GM21515 (cell line): Measurements from ENCODE around the gene EFNB2.
A peak's percentile ranks its signal among the peaks of the same experiment; 100 is the strongest.

Source experiments
- ATAC-seq: cut with Tn5 transposase; IDR thresholded peaks from one replicate; pipeline ENCODE4 v1.9.1; 2021; ENCODE audit not compliant: unreplicated experiment

Gene EFNB2

GRCh38 chr13:106487129-106487528, 48.3 kb downstream of the EFNB2 start:
- ATAC-seq = no peak

DNA sequence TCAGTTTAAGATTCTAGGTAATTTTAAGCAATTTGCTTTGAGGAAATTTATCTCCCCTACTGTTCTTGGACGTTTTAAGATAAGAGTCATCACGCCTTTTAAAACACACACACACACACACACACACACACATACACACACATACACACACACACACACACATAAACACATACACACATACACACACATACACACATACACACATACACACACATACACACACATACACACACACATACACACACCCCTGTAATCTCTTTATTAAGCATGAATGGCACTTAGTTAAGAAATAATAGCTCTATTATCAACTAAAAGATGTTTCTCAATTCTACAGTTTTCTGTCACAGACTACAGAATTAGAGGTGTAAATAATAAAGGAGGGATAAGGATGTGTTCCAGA, 49.2 kb downstream of the EFNB2 start:
- no peak for ATAC-seq

DNA sequence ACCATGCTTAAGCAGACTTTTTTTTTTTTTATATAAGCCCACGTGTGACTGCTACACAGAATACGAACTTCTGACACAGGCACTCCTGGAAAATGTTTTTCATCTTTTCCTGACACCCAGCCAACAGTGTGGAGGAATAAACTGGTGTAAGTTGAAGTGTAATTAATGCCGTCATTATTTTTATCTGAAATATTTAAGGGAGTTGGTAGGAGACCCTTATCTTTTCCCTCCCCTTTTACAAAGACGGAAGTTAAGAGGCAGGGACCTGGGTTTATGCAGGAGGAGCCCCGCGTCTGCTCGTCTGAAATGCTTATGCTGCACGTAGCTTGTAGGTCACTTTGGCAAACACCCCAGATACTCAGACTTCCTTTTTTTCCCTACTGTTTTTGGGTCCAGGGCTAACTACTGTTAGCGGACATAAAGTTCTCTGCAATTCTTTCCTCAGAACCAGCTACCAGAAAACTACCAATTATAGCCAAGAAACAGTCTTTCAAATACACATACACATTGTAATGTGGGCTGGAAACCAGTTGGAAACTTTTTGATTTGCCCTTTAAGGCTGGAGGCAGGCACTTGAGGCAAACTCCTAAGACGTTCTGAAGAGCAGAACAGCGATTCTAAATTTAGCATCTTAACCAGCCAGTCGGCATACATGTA, 50.8 kb downstream of the EFNB2 start:
- ATAC-seq = no peak

GRCh38 chr13:106484084-106484483, 51.4 kb downstream of the EFNB2 start:
- ATAC-seq = no peak

GRCh38 chr13:106481919-106482318, 53.5 kb downstream of the EFNB2 start:
- ATAC-seq = no peak

- ATAC-seq = no peak
Observed at GRCh38 chr13:106480351-106480910, 55.0 kb downstream of the EFNB2 start.

DNA sequence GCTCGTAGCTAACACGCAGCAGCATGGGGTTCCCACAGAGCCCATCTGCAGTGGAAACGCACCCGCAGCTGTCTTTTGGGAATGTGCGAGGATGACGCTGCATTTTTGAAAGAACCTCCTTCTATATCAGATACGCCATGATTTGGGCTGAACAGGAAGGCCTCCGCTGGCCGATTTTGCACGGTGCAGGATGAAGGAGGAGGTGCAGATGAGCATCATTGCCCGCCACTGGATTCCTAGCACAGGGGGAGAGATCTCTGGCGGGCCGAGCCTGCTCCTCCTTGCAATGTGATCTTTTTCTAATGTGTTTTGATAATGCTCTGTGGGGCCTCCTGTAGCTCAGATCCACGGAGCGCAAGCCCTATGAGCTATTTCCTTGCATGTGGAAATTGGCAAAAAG, 55.5 kb downstream of the EFNB2 start:
- no peak for ATAC-seq

- no peak for ATAC-seq
Observed at GRCh38 chr13:106478116-106478515, 57.3 kb downstream of the EFNB2 start.

- no peak for ATAC-seq
Observed at GRCh38 chr13:106477303-106477702, 58.2 kb downstream of the EFNB2 start.

DNA sequence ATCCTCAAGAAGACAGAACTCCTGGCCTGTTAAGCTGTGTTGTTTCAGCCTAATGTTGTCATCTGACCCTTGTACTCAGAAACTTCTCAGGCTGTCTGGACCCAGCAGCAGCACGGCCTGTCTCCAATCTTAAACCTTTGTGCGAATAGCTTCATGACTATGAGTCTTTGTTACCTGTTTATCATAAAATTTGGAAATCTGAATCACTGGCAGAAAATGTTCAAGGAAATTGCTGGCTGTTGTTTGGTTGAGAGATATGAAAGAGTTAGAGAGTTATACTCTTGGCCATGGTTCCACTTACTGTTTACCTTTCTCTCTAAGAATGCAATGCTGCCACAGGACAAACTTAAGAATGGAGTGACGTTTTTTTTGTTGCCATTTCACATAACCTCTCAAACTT, 59.6 kb downstream of the EFNB2 start:
- no peak for ATAC-seq

GRCh38 chr13:106474912-106475311, 60.5 kb downstream of the EFNB2 start:
- ATAC-seq = no peak

DNA sequence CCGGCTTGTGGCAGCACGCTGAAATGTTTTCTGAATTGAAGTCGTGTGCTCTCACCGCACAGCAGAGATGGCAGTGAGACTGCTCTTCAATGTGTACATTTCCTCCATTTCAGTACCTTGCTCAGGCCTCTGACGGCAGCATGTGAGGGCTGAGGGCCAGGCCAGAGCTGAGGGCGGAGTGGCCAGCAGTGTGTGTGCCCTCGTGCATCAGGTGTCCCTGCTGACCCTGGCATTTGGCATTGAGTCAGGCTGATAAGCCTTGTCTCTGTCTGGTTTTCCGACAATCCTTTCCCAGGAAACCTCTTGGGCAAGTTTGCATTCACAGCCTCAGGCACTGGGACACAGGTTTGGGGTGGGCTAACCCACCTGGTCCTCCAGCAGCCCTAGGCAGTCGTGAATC, 62.3 kb downstream of the EFNB2 start:
- no peak for ATAC-seq

DNA sequence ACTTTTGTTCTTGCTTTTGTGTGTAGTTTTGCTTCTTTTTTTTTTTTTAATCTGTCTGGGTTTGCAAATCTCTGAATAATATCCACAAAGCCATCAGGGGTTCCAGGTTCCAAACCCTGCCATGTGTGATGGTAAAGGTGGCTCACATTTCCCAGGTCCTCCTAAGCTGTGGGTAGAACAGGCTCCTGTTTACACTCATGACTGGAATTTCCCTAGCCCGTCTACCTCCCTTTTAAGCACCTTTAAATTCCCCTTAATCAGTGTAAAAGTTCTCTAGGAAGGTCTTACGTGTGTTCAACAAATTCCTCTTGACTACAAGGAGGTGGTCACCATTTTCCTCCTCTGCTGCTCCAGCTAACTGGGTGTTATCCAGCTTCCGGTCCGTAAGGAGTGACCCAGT, 62.8 kb downstream of the EFNB2 start:
- ATAC-seq = no peak

GRCh38 chr13:106471957-106472543, 63.4 kb downstream of the EFNB2 start:
- ATAC-seq = peak; percentile 69

DNA sequence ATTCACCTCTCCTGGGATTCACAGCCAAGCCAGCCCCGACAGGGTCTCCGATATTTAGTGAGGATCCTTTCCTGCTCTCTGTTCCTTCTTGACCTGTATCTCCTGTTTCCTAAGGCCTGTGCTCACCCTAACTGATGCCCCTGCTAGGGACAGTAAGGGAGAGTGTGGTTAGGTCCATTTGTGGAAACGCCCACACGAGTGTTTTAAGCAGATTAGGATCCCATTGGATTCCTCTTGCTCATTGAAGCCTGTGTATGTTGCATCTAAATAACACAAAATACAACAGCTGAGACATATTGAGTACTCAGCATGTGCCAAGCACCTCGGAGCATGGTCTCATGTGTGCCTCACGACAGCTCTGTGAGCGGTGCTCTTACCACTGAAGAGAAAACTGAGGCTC, 64.9 kb downstream of the EFNB2 start:
- ATAC-seq = no peak

- no peak for ATAC-seq
Observed at GRCh38 chr13:106468744-106469590, 66.5 kb downstream of the EFNB2 start.

DNA sequence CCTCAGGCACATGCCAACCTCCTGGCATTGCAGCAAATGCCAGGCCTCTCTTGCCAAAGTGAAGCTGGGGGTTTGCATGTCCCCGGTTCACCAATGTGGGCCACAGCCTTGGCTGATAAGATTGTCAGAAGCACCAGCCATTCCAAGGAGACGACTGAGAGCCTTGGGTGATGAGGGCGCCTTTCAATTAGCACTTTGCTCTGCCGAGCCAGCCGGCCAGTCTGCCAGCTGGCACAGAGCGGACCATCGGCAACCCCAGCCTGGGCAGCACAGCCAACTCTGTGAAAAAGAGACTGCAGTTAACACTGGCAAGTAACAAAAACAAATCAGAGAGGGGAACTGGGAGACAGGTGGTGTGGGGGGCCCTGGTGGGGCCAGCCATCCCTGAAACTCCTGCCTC, 67.3 kb downstream of the EFNB2 start:
- ATAC-seq = no peak

- no peak for ATAC-seq
Observed at GRCh38 chr13:106467427-106468122, 67.9 kb downstream of the EFNB2 start.

DNA sequence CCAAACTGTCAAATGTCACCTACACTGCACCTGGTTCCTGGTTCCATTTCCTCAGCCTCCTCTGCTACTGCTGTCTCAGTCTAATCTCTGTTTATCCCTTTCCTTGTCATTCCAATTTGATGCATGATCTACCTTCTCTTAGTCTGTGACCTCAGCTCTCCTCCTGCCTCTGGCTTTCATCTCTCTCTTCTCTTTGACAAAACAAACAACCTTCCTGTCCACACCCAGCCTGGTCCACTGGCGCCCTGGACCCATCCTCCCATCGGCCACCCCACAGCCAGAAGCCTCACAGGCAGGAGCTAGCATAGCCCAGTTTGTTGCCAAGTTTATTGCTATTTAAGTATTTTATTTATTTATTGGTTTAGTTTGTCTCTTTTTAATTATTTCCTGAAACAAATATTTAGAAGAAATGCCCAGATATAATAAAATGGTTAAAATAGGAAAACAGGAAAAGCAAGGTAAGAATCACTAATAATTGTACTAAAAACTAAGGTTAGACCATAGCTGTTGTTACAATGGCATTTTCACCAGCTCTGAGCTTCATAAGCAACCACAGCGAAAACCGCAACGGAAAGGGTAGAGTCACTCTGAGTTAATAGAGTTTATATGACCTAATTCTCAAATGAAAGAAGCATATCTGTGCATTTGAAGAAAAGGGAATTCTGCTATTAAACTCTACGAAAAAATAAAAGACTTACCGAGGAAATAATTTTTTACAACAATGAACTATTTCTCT, 68.6 kb downstream of the EFNB2 start:
- ATAC-seq = no peak

- no peak for ATAC-seq
Observed at GRCh38 chr13:106464076-106464475, 71.4 kb downstream of the EFNB2 start.

DNA sequence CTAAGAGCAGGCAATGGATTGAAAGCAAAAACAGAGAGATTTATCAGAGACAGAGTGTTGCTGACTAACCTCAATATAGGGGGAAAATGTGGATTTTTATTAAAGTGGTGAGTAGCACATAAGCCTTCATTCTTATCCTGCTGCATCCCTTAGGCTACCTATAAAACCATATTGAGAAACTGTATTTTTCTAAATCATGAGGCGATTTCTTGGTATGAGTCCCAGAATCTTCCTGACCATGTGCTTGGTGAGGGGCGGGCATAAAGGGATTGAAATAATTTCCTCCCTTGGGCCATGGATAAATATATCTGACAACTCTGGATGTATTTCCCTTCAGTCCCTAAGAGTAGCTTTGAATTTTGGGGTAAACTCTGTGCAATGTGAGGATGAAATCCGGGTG, 72.8 kb downstream of the EFNB2 start:
- no peak for ATAC-seq
